H9 (cell line): ENCODE results near the gene GPR176. TPM values are rescaled to one million over a fixed set of nuclear protein-coding genes. Genes with fewer than 3 reads are reported as not detected.

Experiments
- DNase-seq: peaks from one replicate; pipeline ENCODE4 v3.0.0-alpha.2; 2017
- H2AFZ ChIP-seq: one replicate; pipeline ENCODE4 v1.6.1; 2013; ENCODE audit warnings: mild to moderate bottlenecking, low read length, control low read depth, moderate library complexity
- H2AK5ac ChIP-seq: 2 replicates; pipeline ENCODE4 v1.6.1; 2013; ENCODE audit warnings: low read length, control low read depth, mixed read lengths; ENCODE audit not compliant: insufficient read length
- H2BK120ac ChIP-seq: one replicate; pipeline ENCODE4 v1.6.1; 2013; ENCODE audit warnings: low read depth, mild to moderate bottlenecking, low read length, control low read depth, inconsistent platforms; ENCODE audit not compliant: poor library complexity, severe bottlenecking
- H2BK12ac ChIP-seq: 2 replicates; pipeline ENCODE4 v1.6.1; 2013; ENCODE audit warnings: low read length, control low read depth, mixed read lengths, low read depth; ENCODE audit not compliant: insufficient read length
- H2BK15ac ChIP-seq: 2 replicates; pipeline ENCODE4 v1.6.1; 2013; ENCODE audit warnings: low read depth, low read length, control low read depth
- H2BK20ac ChIP-seq: one replicate; pipeline ENCODE4 v1.6.1; 2013; ENCODE audit warnings: low read depth, mild to moderate bottlenecking, low read length, control low read depth, inconsistent platforms; ENCODE audit not compliant: poor library complexity, severe bottlenecking
- H2BK5ac ChIP-seq: 2 replicates; pipeline ENCODE4 v1.6.1; 2013; ENCODE audit warnings: low read length, control low read depth, mixed read lengths; ENCODE audit not compliant: insufficient read length
- H3K14ac ChIP-seq: 2 replicates; pipeline ENCODE4 v1.6.1; 2013; ENCODE audit warnings: low read length, control low read depth; ENCODE audit not compliant: insufficient read depth
- H3K18ac ChIP-seq: 2 replicates; pipeline ENCODE4 v1.6.1; 2013; ENCODE audit warnings: low read depth, mild to moderate bottlenecking, mixed read lengths, low read length, control low read depth; ENCODE audit not compliant: insufficient read length
- H3K23ac ChIP-seq: 2 replicates; pipeline ENCODE4 v1.6.1; 2013; ENCODE audit warnings: low read length, control low read depth, mixed read lengths, low read depth; ENCODE audit not compliant: insufficient read length
- H3K23me2 ChIP-seq: 2 replicates; pipeline ENCODE4 v1.6.1; 2013; ENCODE audit warnings: low read depth, mild to moderate bottlenecking, mixed read lengths, low read length, control low read depth; ENCODE audit not compliant: insufficient read length, poor library complexity, severe bottlenecking
- H3K27ac ChIP-seq: 2 replicates; pipeline ENCODE4 v1.5.1; 2013; ENCODE audit warnings: low read length, control low read depth, mixed read lengths, low read depth; ENCODE audit not compliant: insufficient read length
- H3K27me3 ChIP-seq: 2 replicates; pipeline ENCODE4 v1.6.1; 2013; ENCODE audit warnings: low read length, control low read depth, inconsistent platforms; ENCODE audit not compliant: insufficient read depth
- H3K4ac ChIP-seq: 2 replicates; pipeline ENCODE4 v1.6.1; 2013; ENCODE audit warnings: low read depth, mild to moderate bottlenecking, control low read depth, inconsistent platforms, low read length, moderate library complexity
- H3K4me1 ChIP-seq: 2 replicates; pipeline ENCODE4 v1.6.1; 2013; ENCODE audit warnings: low read length, control low read depth, inconsistent platforms; ENCODE audit not compliant: insufficient read depth
- H3K4me2 ChIP-seq: 2 replicates; pipeline ENCODE4 v1.6.1; 2013; ENCODE audit warnings: low read length, control low read depth, mixed read lengths; ENCODE audit not compliant: insufficient read length, insufficient read depth
- H3K56ac ChIP-seq: 2 replicates; pipeline ENCODE4 v1.6.1; 2013; ENCODE audit warnings: low read depth, mild to moderate bottlenecking, mixed read lengths, low read length, control low read depth; ENCODE audit not compliant: insufficient read length
- H3K79me1 ChIP-seq: 2 replicates; pipeline ENCODE4 v1.6.1; 2013; ENCODE audit warnings: low read depth, mild to moderate bottlenecking, moderate library complexity, low read length, control low read depth, inconsistent platforms; ENCODE audit not compliant: insufficient read depth, poor library complexity, severe bottlenecking
- H3K79me2 ChIP-seq: 2 replicates; pipeline ENCODE4 v1.6.1; 2013; ENCODE audit warnings: low read length, control low read depth, inconsistent platforms; ENCODE audit not compliant: insufficient read depth
- H3K9ac ChIP-seq: 2 replicates; pipeline ENCODE4 v1.6.1; 2013; ENCODE audit warnings: low read length, control low read depth, mixed read lengths; ENCODE audit not compliant: insufficient read length; ENCODE audit errors: extremely low read depth
- H3K9me3 ChIP-seq: one replicate; pipeline ENCODE4 v1.6.1; 2013; ENCODE audit warnings: low read depth, low read length, inconsistent platforms; ENCODE audit not compliant: control insufficient read depth
- H3T11ph ChIP-seq: one replicate; pipeline ENCODE4 v1.6.1; 2013; ENCODE audit warnings: mild to moderate bottlenecking, low read length, control low read depth, inconsistent platforms
- H4K20me1 ChIP-seq: one replicate; pipeline ENCODE4 v1.6.1; 2013; ENCODE audit not compliant: control insufficient read depth, insufficient read length, insufficient read depth
- H4K5ac ChIP-seq: 2 replicates; pipeline ENCODE4 v1.6.1; 2013; ENCODE audit warnings: low read depth, mild to moderate bottlenecking, mixed read lengths, low read length, control low read depth; ENCODE audit not compliant: insufficient read length
- H4K8ac ChIP-seq: replicated peaks from 2 replicates; pipeline ENCODE4 v1.6.1; 2013; ENCODE audit warnings: low read length, control low read depth, mixed read lengths, low read depth; ENCODE audit not compliant: insufficient read length
- H4K91ac ChIP-seq: 2 replicates; pipeline ENCODE4 v1.6.1; 2013; ENCODE audit warnings: low read depth, mild to moderate bottlenecking, moderate library complexity, mixed read lengths, low read length, control low read depth; ENCODE audit not compliant: insufficient read length
- H3K27ac Mint-ChIP-seq, 3 experiments: 2 replicates in 2 of 3; 3 replicates in 1 of 3; pipeline ENCODE4 v1.8.0; 2020 to 2021; ENCODE audit warnings: mixed read lengths in 3 of 3, mild to moderate bottlenecking in 1 of 3, moderate library complexity in 1 of 3
- H3K27me3 Mint-ChIP-seq: 2 replicates; pipeline ENCODE4 v1.8.0; 2021; ENCODE audit warnings: low read depth, mild to moderate bottlenecking, moderate library complexity, mixed read lengths
- H3K36me3 Mint-ChIP-seq, 3 experiments: 2 replicates in 2 of 3; 3 replicates in 1 of 3; pipeline ENCODE4 v1.8.0; 2020 to 2021; ENCODE audit warnings: low read depth in 3 of 3, mixed read lengths in 3 of 3; ENCODE audit not compliant: insufficient read depth in 1 of 3
- H3K4me1 Mint-ChIP-seq, 2 experiments: 2 replicates each; pipeline ENCODE4 v1.8.0; 2020; ENCODE audit warnings: mixed read lengths in 2 of 2
- H3K4me3 Mint-ChIP-seq, 2 experiments: 2 replicates in 1 of 2; 3 replicates in 1 of 2; pipeline ENCODE4 v1.8.0; 2020 to 2021; ENCODE audit warnings: mild to moderate bottlenecking in 2 of 2, mixed read lengths in 2 of 2, moderate library complexity in 1 of 2
- H3K9me3 Mint-ChIP-seq, 2 experiments: 2 replicates in 1 of 2; 3 replicates in 1 of 2; pipeline ENCODE4 v1.8.0; 2020; ENCODE audit warnings: mild to moderate bottlenecking in 2 of 2, mixed read lengths in 2 of 2, moderate library complexity in 1 of 2
- CTCF ChIP-seq: fragments of 200-600 bp; sonication (generic); conservative IDR thresholded peaks from 3 replicates; pipeline ENCODE4 v1.8.0; 2021; ENCODE audit warnings: antibody characterized with exemption, mild to moderate bottlenecking
- total RNA-seq: library from RNA; stranded (reverse); gene quantifications from 2 replicates; pipeline ENCODE4 v1.2.1, GENCODE V29; 2021

The GPR176 gene
- total RNA-seq, 1 experiment from 2014 or later: 132 TPM

- H3K79me2 ChIP-seq: peaks cover 45% of the 10 kb centered on the region; the same call in 1 of the 2 replicates
- peak overlapping the region; percentile 99 for H3K27ac ChIP-seq
- no peak overlapping the region for H4K5ac ChIP-seq
- H3K9me3 Mint-ChIP-seq: no peaks in the 10 kb centered on the region
- H3K9ac ChIP-seq: no peak overlapping the region
- no peak overlapping the region for H2BK5ac ChIP-seq
- peaks cover 30% of the 10 kb centered on the region for H3K4me1 ChIP-seq
- peaks cover 12% of the 10 kb centered on the region for H3K79me1 ChIP-seq
- no peaks in the 10 kb centered on the region for H3K9me3 ChIP-seq
- no peak overlapping the region for H3K23ac ChIP-seq
- H3K23me2 ChIP-seq: no peaks in the 10 kb centered on the region
- no peak for TF ChIP-seq CTCF
- H3K4me2 ChIP-seq: no peak overlapping the region
- no peak overlapping the region for H2BK120ac ChIP-seq
- peak overlapping the region; percentile 99 to 100 (median 100) for H3K27ac Mint-ChIP-seq
- no peak overlapping the region for H3K56ac ChIP-seq
- no peak overlapping the region for H3K18ac ChIP-seq
- peaks cover 68 to 72% of the 10 kb centered on the region in 2 experiments for H3K4me1 Mint-ChIP-seq
- H4K20me1 ChIP-seq: no peaks in the 10 kb centered on the region
- H3K36me3 Mint-ChIP-seq: peaks cover 15 to 22% (median 15%) of the 10 kb centered on the region in 3 experiments
- DNase-seq: no peak
- no peak overlapping the region for H3K4ac ChIP-seq
- H3K4me3 Mint-ChIP-seq: no peak overlapping the region
- no peak overlapping the region for H4K91ac ChIP-seq
- peak overlapping the region; percentile 70 for H2BK12ac ChIP-seq
- peak overlapping the region; percentile 19; the same call in 1 of the 2 replicates for H3K14ac ChIP-seq
- no peak overlapping the region for H4K8ac ChIP-seq
- no peak overlapping the region for H2BK15ac ChIP-seq
- no peaks in the 10 kb centered on the region for H3K27me3 ChIP-seq
- peak overlapping the region; percentile 90 for H3T11ph ChIP-seq
- no peaks in the 10 kb centered on the region for H3K27me3 Mint-ChIP-seq
- no peak overlapping the region for H2AFZ ChIP-seq
- H2AK5ac ChIP-seq: no peak overlapping the region
- no peak overlapping the region for H2BK20ac ChIP-seq
Observed at GRCh38 chr15:39884351-39884750, 35.7 kb downstream of the GPR176 start.
